ENCODE results near the gene ZNF354B.

Gene ZNF354B

GRCh38 chr5:178883815-178884430 is 24.2 kb downstream of the ZNF354B start:
- no peak for DNase-seq

- peak; percentile 15 to 20 for DNase-seq
Measured at GRCh38 chr5:178895615-178896571, 36.1 kb downstream of the ZNF354B start, which contains the start of gene ZFP2. Gene ZFP2 (plus strand): TSS chr5:178895913. CDS start chr5:178931314, 35,401 bp downstream.

- DNase-seq, result no peak
Measured at GRCh38 chr5:178899289-178899688, 39.5 kb downstream of the ZNF354B start.

- no peak for DNase-seq
Measured at GRCh38 chr5:178902849-178903248, 43.1 kb downstream of the ZNF354B start.

DNA sequence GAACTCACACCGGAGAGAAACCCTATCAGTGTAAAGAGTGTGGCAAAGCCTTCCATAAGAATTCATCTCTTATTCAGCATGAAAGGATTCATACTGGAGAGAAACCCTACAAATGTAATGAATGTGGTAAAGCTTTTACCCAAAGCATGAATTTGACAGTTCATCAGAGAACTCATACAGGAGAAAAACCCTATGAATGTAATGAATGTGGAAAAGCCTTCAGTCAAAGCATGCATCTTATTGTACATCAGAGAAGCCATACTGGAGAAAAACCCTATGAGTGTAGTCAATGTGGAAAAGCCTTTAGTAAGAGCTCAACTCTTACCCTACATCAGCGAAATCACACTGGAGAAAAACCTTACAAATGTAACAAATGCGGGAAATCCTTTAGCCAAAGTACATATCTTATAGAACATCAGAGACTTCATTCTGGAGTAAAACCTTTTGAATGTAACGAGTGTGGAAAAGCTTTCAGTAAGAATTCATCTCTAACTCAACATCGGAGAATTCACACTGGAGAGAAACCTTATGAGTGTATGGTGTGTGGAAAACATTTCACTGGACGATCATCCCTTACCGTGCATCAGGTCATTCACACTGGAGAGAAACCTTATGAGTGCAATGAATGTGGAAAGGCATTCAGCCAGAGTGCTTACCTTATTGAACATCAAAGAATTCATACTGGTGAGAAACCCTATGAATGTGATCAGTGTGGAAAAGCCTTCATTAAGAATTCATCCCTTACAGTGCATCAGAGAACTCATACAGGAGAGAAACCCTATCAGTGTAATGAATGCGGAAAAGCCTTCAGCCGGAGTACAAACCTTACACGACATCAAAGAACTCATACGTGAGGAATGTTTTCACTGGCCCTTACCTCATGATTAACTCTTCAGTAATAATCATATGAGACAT is 72.3 kb downstream of the ZNF354B start:
- DNase-seq, result no peak

Data from CD4-positive, alpha-beta T cell treated with Interleukin-4 for 1 hour (primary cell).